HG02571 (cell line): ENCODE data around the gene RNF39.
"Not testable (repeated sequence)": the region's sequence is repeated elsewhere in the genome, so short reads cannot be mapped to it uniquely, and the experiment has no call there.

ENCODE experiments used
- ATAC-seq: cut with Tn5 transposase; IDR thresholded peaks from one replicate; pipeline ENCODE4 v1.9.1; 2021; ENCODE audit warnings: mild to moderate bottlenecking, moderate library complexity; ENCODE audit not compliant: unreplicated experiment

Gene RNF39, protein sequence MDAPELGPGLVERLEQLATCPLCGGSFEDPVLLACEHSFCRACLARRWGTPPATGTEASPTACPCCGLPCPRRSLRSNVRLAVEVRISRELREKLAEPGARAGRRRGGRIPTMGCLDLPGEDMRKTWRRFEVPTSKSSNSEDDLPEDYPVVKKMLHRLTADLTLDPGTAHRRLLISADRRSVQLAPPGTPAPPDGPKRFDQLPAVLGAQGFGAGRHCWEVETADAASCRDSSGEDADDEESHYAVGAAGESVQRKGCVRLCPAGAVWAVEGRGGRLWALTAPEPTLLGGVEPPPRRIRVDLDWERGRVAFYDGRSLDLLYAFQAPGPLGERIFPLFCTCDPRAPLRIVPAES

DNA sequence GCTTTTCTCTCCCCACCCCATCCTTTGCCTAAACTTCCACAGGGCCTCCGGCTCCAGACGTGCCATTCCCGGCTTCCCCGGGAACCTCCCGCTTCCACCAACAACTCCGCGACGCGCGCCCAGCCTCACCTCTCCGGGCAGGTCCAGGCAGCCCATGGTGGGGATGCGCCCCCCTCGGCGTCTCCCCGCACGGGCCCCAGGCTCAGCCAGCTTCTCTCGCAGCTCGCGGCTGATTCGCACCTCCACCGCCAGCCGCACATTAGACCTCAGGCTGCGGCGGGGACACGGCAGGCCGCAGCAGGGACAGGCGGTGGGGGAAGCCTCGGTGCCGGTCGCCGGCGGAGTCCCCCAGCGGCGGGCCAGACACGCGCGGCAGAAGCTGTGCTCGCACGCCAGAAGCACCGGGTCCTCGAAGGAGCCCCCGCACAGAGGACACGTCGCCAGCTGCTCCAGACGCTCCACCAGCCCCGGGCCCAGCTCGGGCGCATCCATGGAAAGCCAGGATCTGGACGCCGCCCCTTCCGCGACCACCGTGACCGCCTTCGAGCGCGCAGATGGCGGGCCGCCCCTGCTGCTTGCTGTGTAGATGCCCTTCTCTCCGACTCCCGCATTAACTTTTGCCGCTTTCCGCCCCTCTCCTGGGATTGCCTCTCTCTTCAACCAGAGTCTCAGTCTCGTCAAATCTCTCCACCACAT is at the start of gene RNF39:
TSS of gene RNF39 (minus strand) at position 676 of the 696 bp plus-strand sequence. CDS start at position 492, 184 bp downstream.
- ATAC-seq = no peak

DNA sequence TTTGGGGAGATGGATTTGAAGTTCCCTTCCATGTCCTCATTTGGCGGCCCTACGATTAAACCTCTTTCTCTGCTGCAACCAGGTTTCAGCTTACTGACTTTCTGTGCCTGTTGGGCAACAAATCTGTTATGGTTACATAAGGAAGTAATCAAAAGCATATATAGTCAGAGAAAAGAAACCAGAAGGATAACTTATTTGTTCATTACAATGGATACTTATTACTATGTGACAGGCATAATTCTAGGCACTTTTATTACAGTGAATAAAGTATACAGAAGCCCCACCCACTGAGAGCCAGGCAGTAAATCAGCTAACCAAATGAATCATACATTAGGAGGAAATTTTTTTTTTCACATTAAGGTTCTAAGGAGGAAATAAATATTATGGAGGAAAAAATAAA is 46.9 kb upstream of the RNF39 start:
- no peak for ATAC-seq

DNA sequence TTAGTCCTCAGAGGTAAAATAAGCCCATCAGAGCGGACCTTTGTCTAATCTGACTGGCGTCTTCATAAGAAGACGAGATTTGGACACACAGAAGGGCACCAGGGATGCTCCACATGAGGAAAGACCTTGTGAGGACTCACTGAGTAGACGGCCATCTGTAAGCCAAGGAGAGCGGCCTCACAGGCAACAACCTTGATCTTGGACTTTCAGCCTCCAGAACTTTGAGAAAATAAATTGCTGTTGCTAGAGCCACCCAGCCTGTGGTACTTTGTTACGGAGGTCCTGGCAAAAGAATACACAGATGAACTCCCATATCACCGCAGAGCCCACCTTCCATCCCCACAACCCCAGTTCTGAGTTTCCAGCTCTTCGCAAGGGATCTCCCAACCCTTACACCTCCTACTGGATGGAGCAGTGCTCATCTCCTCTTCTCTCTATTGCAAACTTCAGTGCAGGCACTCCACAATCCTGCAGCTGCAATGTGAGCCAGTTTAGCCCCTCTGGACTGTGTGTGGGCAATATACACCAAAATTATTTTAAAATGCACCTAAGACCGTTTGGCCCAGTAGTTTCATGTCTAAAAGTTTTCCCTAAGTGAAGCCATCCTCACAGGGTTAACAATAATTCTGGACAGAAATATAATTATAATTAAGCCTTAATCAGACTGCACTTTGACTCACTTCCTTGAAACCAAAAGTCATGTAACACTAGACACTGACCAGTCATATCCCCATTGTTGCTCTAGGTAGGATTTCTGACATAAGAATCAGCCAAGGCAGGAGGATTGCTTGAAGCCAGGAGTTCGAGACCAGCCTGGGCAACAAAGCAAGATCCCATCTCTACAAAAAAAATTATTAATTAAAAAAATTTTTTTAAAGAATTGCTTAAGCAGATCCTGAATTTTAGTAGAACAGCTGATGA is 46.1 kb upstream of the RNF39 start:
- ATAC-seq = no peak

DNA sequence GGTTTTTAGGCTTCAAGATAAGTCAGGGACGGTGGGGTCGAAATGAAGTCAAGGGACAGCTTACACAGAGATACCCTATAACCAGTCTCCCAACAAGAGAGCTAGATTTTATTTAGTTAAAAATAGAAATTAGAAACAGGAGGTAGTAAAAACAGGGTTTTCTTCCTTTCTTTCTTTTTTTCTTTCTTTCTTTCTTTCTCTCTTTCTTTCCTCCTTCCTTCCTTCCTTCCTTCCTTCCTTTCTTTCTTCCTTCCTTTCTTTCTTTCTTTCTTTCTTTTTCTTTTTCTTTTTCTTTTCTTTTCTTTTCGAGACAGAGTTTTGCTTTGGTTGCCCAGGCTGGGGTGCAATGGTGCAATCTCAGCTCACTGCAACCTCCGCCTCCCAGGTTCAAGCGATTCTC is 43.1 kb upstream of the RNF39 start:
- not testable (repeated sequence) for ATAC-seq

DNA sequence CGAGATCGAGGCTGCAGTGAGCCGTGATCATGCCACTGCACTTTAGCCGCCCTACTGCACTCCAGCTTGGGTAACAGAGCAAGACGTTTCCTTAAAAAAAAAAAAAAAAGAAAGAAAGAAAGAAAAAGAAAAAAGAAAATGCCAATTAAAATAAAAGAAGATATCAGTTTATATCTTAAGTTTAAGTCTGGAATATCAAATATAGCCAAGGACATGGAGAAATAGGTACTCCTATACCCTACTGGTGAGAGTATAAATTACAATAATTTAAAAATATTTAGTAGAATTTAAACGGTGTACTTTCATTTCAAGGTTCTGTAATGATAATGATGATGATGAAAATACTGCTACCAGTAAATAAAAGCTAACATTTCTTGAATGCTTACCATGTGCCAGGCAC is 41.2 kb upstream of the RNF39 start:
- no peak for ATAC-seq

DNA sequence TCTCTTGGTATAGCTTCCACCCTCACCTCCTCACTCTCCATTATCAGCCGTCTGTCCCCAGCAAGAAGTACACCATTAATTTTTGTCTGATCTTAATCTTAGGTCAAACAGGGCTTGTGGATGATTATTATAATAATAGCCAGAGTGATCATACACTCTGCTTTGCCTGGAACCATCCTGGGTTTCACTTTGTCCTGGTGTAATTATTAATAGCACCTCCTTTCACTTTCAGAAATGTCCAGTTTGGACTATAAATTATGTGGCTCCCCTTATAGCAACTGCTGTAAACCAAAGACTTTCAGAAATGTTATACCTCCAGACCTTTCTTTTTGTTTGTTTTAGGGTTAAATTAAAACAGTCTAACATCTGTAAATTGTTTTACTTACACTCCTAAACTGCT is 38.3 kb upstream of the RNF39 start:
- ATAC-seq = no peak

DNA sequence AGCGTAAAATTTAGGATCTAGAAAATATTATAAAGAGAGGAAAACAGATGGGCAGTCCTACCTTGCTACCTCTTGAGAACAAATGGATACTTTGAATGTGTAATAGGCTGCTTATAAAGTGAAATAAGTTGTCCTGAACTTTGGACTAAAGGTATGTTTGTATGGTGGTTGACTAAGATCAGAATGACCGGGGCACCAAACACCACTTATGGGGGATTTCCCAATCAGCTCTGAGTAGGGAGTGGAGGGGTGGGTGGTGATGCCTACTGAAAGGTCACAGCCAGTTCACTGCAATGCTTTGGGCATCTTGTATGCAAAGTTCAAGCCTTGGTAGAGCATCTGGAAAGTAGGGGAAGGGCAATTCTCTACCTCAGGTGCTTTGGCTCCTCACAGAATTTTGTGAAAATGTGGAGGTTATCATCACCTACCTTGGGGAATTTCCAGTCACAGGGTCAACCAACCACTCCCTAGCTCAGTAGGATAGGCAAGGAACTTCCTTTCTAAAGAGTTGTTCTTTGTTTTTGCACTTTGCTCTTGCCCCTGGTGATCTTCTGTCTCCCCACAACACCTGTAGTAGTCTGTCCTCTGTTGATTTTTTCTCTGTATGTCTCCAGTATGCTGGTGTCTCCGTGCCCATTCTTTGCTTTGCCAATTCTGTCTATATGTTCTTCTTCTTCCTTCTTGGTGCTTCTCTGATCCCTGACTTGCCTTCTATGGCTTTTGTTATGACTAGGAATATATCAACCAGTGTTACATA is 37.6 kb upstream of the RNF39 start, which contains the start of gene TRIM31:
TSS of gene TRIM31 (minus strand) at position 88 of the 757 bp plus-strand sequence. CDS start 285 bp downstream, outside the sequence.
- ATAC-seq = no peak

DNA sequence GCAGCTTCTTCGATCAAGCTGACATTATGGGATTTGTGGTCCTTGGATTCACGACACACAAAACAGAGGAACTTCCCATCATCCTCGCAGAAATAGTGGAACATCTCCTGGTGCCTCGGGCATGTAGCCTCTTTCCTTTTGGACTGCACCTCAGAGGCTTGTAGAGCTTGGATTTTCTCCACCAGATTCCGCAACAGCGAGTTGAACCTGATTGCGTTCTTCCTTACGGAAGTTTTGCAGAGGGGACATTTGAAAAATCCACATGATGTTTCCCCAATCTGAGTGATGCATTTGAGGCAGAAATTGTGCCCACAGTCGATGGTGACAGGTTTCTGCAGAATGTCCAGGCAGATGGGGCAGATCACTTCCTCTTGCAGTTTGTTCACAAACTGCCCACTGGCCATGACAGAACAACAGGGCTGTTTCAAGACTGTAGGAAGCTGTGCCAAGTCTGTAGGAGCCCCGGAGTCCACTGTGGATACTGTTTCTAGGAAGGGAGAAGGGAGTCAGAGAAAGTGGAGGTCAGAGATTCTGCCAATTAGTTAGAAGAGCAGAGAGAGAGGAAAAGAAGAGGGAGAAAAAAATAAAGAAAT is 36.9 kb upstream of the RNF39 start:
- no peak for ATAC-seq

DNA sequence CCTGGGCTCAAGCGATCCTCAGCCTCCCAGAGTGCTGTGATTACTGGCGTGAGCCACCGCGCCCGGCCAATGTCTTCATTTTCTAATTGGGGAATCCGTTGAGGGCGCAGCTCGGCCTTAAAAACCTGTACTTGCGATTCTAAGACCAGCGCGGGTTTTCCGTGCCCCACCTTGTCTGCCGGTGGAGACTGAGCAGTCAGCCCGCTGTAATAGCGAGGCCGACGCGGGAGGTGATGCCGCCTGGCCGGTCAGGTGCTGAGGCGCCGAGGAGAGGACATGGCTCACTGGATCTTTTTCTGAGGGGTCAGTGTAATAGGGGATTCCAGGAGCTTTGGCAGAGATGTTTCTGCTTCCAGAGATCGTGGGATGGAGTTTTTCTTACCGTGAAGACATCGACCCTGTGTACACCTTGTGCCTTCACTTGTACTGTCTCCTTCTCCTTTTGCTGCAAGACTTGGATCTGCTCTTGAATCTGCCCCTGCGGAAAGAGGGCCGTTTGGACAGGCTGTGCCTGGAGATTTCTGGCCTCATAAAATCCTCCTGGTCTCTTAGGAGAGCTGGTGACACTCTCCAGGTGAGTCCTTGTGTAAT is 35.8 kb upstream of the RNF39 start:
- ATAC-seq = no peak

DNA sequence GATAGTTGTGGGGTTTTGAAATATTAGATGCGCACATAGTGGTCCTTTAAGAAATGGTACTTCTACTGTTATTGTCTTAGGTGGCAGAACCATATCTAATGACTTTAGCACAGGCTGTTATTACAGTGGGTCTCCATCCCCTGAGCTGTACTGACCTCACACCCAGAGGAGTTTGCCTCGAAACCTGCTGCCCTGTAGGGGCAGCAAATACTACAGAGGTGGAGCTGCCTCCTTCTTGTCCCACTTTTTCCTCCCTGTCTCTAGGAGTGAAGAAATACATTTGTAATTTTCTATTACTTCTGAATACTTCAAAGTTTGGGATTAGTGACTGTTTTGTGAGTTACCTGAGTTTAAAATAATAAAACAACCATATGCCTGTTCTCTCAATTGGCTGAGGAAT is 29.1 kb upstream of the RNF39 start:
- ATAC-seq = no peak

DNA sequence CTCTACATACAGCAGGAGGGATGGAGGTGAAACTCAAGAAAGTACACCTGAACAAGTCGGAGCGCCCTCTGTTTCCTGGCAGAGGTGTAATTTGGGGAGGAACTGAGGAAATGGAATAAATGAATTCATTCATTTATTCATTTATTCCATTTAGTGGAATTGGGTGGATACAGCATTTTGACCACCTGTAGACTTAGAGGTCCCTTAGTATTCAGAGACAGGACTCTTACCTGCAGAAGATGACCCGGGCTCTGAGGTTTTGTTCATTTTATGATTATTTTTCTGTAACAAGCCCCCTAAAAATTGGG is 28.3 kb upstream of the RNF39 start:
- ATAC-seq = no peak

DNA sequence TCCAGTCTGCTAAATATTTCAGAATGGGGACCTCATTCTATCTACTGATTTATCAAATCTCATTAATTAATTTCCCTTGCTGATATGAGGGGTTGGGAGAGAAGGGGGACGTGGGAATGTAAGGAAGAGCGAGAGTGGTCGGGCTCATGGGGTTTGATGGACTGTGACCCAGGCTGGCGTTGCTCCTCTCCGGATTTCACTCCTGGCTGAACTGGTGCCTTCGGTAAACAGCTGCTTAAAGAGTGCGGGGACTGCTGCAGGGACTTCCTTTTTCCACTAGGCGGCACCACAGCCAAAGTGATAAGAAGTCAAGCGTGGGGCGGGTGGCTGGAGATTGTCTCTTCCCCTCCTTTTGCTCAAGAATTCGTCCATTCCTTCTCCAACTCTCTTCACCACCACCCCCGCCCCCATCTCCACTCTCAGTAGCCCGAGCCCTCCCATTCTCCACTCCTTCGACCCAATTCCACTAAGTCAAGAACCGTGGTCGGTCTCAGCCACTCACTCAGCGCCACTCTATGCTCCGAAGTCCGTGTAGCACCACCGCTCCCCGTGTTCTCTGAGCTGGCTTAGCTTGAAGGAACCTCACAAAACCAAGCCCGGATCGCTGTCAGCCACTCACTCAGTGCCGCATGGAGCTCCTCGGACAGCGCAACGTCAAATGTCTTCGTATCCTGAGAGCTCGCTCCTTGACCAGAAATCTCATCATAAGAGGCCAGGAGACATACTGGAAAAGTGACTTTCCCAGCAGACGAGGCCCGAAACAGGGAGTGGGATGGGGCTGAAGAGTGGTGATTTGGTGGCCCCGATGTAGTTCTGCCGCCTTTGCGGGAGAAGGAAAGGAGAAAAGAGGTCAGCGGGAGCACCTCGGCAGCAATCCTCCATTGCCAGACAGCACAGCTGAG is 27.7 kb upstream of the RNF39 start:
- peak; percentile 65 for ATAC-seq

DNA sequence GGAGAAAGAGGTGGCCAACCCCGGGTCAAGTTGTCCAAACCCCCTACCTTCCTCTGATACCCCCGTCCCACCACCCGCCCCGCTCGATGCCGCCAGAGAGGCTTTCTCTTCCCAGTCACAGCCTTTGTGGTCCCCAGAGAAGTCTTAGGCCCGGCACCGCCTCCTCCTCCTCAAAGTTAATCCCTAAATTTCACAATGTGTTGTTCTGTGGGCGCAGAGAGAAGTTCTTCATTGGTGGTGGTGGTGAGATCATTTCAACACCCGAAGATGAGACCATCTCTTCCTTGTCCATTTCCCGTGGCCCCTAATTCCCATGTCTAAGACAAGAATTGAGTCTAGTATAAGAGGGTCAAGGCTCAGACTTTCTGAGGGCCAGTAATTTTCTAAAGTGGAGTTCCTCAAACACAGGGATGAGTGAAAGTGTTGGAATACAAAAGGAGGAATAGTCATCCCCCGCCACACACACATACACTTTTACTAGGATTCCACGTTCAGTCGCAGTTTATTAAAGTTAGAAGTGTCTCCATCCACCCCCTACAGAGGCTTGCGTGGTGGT is 26.9 kb upstream of the RNF39 start:
- ATAC-seq = no peak

DNA sequence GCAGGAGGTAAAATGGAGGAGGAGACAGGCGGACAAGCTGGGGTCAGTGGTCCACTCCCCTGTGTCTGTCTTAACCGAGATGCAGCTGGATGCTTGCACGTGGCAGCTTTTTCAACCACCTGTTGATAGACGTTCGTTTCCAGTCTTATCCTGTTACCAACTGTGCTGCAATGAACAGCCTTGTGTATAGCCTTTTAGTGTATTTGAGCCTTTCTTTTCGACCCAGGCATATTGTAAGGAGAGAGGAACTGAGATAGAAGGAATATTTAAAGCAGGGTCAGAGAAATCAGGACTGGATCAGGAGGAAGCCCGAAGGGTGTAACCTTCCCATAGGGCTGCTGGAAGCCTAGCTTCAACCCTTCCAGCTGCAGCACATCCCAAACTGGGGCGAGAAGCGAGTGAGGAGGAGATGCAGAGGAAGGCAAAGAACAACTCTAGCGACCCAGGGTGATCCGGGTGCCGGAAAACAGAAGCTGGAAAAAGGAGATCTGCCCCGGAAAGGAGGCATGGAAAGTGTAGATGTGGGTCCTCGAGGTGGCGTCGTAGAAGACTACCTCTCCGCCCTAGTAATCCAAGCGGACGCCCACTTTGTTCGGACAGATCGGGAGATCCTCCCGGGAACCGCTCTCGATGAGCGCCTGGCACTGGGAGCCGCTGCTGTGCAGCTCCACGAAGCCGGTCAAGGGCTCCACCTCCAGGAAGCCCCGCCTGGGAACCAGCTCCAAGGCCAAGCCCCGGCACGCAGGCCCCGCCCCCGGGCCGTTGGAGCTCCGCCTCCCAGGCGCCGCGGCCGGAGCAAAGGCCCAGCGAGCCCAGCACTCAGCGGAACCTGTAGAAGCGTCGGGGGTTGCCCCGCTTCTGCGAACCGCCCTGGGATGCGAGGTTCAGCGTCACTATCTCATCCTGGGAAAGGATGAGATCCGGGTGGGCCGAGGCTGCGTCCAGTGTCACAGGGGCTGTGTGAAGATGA is 26.2 kb upstream of the RNF39 start:
- no peak for ATAC-seq

DNA sequence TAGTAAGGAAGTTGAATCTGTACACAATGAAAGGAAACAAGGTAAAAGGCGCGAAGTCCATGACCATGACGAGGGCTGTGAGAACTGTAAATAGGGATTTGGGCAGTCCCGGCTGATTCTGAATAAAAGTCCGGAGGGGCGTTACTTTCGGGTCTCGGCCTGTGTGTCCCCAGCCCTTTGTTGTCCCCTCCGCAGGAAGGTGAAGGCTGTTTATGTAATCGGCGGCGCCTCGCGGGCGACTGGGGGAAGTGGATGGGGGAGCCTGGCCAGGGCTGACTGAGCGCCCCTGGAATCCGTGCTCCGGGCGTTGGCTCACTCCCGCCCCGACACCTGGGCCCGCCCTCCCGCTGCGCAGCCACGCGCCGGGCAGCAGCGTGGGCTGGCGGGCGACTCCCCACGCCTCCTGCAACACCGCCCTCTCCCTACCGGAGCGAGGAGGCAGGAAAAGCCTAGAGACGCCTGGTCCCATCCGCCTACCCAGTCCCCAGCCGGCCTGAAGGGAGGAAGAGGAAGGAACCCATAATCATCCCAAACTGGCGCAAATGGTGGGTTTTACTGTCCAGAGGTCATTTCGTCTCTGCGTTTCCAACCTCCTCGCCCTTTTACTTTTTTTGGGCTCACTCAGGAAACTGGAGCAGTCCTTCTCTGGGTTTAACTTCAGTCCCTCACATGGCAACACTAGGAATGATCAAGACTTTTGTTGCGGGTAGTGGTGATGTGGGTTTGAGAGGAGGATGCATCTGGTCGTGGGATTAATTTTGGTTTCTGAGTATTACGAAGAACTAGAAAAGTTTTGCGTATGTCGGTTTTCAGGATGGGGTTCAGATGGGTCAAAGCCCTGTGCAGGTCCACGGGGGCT is 25.2 kb upstream of the RNF39 start:
- no peak for ATAC-seq

DNA sequence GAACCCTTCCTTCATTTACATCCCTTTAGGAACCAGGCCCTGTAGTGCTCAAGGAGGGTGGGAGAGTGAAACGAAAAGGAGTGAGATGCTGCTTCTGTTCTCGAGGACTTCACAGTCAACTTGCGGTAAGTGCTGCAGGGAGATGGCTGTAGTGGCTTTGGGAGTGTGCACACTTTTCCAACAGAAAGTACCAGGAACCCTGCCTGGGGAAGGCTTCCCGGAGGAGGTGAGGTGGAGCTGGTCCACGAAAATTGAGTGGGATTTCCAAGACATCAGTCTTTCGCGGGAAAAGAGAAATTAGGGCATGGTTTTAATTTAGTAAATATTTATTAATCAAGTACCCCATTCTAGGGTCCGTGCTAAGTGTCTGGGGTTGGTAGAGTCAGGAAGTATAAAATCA is 24.6 kb upstream of the RNF39 start:
- no peak for ATAC-seq
